Natural killer cell treated with Interleukin-12 subunit alpha and Interleukin-12 subunit beta and Interleukin-15 and Interleukin-18, amount 100 ng/mL, for 72 hours (primary cell): ENCODE data around the gene DEFB128. TPM values are rescaled to one million over a fixed set of nuclear protein-coding genes. Genes with fewer than 3 reads are reported as not detected.

Experiments
- total RNA-seq, 2 donors: library from RNA; stranded (reverse); gene quantifications; one replicate each; pipeline ENCODE4 v1.2.3, GENCODE V29; 2022

The DEFB128 gene
- total RNA-seq, 2 donors from 2014 or later: not detected

Other genes starting within 250 kb of the DEFB128 start
- gene DEFB125, start 102.0 kb downstream of the DEFB128 start, total RNA-seq: not detected
- gene DEFB126, start 47.1 kb downstream of the DEFB128 start, total RNA-seq: not detected
- gene DEFB127, start 32.3 kb downstream of the DEFB128 start, total RNA-seq: not detected
- gene DEFB129, start 37.5 kb upstream of the DEFB128 start, total RNA-seq: not detected
- not detected for gene DEFB132, start 68.0 kb upstream of the DEFB128 start, total RNA-seq
- gene C20orf96, start 101.0 kb upstream of the DEFB128 start, total RNA-seq: 1 to 10 TPM; 2.0 to 6.2 TPM
- 10 to 100 TPM; 18.7 to 20.6 TPM for gene ZCCHC3, start 107.9 kb upstream of the DEFB128 start, total RNA-seq
- 1 to 10 TPM in 1 of 2 donors, under 1 TPM in 1; 0.36 to 1.5 TPM for gene SOX12, start 135.8 kb upstream of the DEFB128 start, total RNA-seq
- gene NRSN2, start 157.4 kb upstream of the DEFB128 start, total RNA-seq: 1 to 10 TPM; 3.6 to 5.5 TPM
- 10 to 100 TPM; 18.0 to 21.6 TPM for gene TRIB3, start 191.0 kb upstream of the DEFB128 start, total RNA-seq
- 100 to 1,000 TPM; 157 to 159 TPM for gene RBCK1, start 218.6 kb upstream of the DEFB128 start, total RNA-seq